Suprapubic skin (tissue), 4 donors: ENCODE data around the gene FBXW12. TPM values are rescaled to one million over a fixed set of nuclear protein-coding genes. Genes with fewer than 3 reads are reported as not detected.
A peak's percentile ranks its signal among the peaks of the same experiment; 100 is the strongest.

Source experiments
- DNase-seq, 2 donors: peaks; one replicate each; pipeline ENCODE4 v3.0.0-alpha.2; 2019; ENCODE audit warnings: low spot score in 2 of 2
- H3K27ac ChIP-seq: fragments of 200-600 bp; sonication (generic); one replicate; pipeline ENCODE4 v1.5.1; 2019
- H3K27me3 ChIP-seq: fragments of 200-600 bp; sonication (generic); one replicate; pipeline ENCODE4 v1.5.1; 2019
- H3K36me3 ChIP-seq: fragments of 200-600 bp; sonication (generic); one replicate; pipeline ENCODE4 v1.5.1; 2019
- H3K4me1 ChIP-seq: fragments of 200-600 bp; sonication (generic); one replicate; pipeline ENCODE4 v1.5.1; 2019
- H3K4me3 ChIP-seq: fragments of 200-600 bp; sonication (generic); one replicate; pipeline ENCODE4 v1.5.1; 2019; ENCODE audit warnings: mild to moderate bottlenecking
- H3K9me3 ChIP-seq: fragments of 200-600 bp; sonication (generic); one replicate; pipeline ENCODE4 v1.5.1; 2019
- EP300 ChIP-seq: sonication (generic); formaldehyde crosslinking; IDR thresholded peaks from one replicate; pipeline ENCODE4 v1.6.1; 2017; ENCODE audit warnings: antibody characterized with exemption
- POLR2A ChIP-seq, 2 donors: fragments of 450-650 bp; IDR thresholded peaks; one replicate each; pipeline ENCODE4 v1.6.1; 2017; ENCODE audit warnings: antibody characterized with exemption in 2 of 2, mild to moderate bottlenecking in 2 of 2, moderate library complexity in 2 of 2
- POLR2AphosphoS5 ChIP-seq, 3 donors: sonication (generic); formaldehyde crosslinking; IDR thresholded peaks; one replicate each; pipeline ENCODE4 v1.6.1; 2017; ENCODE audit warnings: antibody characterized with exemption in 3 of 3
- WGBS: methylation state at CpG from one replicate; pipeline ENCODE4 v1.1.5; 2018; 5-methylcytosine and 5-hydroxymethylcytosine counted together
- total RNA-seq, 4 donors: library from RNA; depleted of rRNA; stranded (reverse); fragments of >200 nt; gene quantifications; one replicate each; pipeline ENCODE4 v1.1.0, GENCODE V29; 2016
- TF ChIP-seq, protein P1 (sequence below), 2 donors: fragments of 200-600 bp in 1 of 2; fragments of 450-650 bp in 1 of 2; sonication (generic) in 1 of 2; IDR thresholded peaks; one replicate each; pipeline ENCODE4 v1.5.1; 2016 to 2019; ENCODE audit warnings: antibody characterized with exemption in 2 of 2, mild to moderate bottlenecking in 1 of 2, moderate library complexity in 1 of 2

FBXW12 gene
- total RNA-seq, 4 donors from 2014 or later: not detected

DNA sequence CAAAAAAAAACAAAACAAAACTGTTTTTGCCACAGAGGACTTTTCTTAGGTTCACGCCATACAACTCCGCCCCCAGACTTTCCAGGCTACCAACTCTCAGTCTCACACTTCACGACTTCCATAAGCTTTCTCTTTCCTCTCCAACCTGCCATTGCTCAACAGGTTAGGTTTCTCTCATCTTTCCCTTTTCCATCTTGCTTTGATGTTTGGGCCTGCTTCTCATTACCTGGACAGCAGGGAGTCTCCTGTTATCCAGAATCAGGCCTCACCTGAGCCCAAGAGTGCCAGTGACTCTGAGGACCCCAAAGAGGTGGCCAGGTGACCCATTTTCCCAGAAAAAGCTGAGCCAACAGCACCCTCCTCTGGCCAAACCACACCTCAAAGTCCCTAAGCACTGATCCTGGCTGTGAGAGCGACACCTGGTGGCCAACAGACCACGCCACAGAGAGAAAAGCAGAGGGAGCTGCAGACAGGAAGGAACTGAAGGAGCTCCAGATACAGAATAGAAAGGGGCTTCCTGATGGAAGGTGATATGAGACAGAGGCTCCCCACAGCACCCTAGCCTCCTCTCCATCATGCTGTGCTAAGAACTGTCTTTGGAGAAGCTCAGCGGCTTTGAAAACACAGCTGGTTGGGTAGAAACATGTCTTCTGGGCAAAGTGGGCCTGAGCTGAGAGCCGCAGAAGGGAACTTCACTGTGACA lies 63.9 kb downstream of the FBXW12 start:
- H3K4me1 ChIP-seq: peaks cover 69% of the 10 kb centered on the region
- WGBS: 38% methylated on average over 7 of the region's 7 CpGs
- H3K4me3 ChIP-seq: no peak overlapping the region
- DNase-seq: peak in 1 of 2 donors; percentile 93
- no peaks in the 10 kb centered on the region for H3K27me3 ChIP-seq
- H3K27ac ChIP-seq: peak overlapping the region; percentile 97
- H3K36me3 ChIP-seq: peaks cover 10% of the 10 kb centered on the region
- no peaks in the 10 kb centered on the region for H3K9me3 ChIP-seq
- TF ChIP-seq, protein P1, sequence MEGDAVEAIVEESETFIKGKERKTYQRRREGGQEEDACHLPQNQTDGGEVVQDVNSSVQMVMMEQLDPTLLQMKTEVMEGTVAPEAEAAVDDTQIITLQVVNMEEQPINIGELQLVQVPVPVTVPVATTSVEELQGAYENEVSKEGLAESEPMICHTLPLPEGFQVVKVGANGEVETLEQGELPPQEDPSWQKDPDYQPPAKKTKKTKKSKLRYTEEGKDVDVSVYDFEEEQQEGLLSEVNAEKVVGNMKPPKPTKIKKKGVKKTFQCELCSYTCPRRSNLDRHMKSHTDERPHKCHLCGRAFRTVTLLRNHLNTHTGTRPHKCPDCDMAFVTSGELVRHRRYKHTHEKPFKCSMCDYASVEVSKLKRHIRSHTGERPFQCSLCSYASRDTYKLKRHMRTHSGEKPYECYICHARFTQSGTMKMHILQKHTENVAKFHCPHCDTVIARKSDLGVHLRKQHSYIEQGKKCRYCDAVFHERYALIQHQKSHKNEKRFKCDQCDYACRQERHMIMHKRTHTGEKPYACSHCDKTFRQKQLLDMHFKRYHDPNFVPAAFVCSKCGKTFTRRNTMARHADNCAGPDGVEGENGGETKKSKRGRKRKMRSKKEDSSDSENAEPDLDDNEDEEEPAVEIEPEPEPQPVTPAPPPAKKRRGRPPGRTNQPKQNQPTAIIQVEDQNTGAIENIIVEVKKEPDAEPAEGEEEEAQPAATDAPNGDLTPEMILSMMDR (IDR thresholded peaks at IDR 0.05): peak; percentile 97 to 99
- no peak for TF ChIP-seq POLR2A (IDR thresholded peaks at IDR 0.05)

DNA sequence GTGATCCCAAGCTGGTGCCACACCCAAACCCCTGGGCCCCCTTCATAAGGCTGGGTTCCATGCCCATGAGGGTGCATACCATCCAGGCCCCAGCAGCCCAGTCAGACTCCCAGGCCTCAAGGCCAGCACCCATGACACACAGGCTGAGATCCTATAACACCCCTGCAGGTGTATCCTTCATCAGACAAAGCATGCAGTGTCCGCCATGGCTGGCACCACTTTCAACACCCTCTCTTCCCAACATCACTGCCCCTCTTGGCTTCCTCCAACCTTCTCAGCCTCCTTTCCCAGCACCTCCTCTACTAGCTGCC lies 64.4 kb downstream of the FBXW12 start:
- H3K4me3 ChIP-seq: no peak overlapping the region
- 0% methylated on average over 1 of the region's 1 CpG for WGBS
- TF ChIP-seq, protein P1 (IDR thresholded peaks at IDR 0.05): no peak
- TF ChIP-seq EP300: no peak
- TF ChIP-seq POLR2AphosphoS5 (IDR thresholded peaks at IDR 0.05): no peak
- no peak for TF ChIP-seq POLR2A (IDR thresholded peaks at IDR 0.05)
- H3K27ac ChIP-seq: peak overlapping the region; percentile 11
- H3K4me1 ChIP-seq: peaks cover 69% of the 10 kb centered on the region
- H3K27me3 ChIP-seq: no peaks in the 10 kb centered on the region
- no peaks in the 10 kb centered on the region for H3K9me3 ChIP-seq
- no peak for DNase-seq
- H3K36me3 ChIP-seq: peaks cover 10% of the 10 kb centered on the region

DNA sequence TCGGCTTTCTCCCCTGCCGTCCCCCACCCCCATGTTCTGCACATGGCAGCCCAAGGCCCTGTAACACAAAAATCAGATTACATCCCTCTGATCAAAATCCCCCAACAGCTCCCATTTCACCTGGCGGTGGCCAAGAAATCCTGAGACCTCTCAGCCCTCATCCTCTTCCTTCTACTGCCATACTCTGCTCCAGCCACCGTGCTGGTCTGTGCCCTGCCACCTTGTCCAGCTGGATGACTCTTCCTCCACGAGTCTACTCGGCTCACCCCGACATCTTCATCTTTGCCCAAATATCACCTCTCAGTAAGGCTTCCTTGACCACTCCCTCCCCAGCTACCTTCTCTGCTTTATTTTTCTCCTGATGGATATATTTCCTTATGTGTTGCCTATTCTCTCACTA lies 64.8 kb downstream of the FBXW12 start:
- Histone ChIP-seq H3K4me3 (no peak overlapping the region), H3K9me3 (no peaks in the 10 kb centered on the region), H3K27ac (peak overlapping the region; percentile 11), H3K36me3 (peaks cover 10% of the 10 kb centered on the region), H3K4me1 (peaks cover 69% of the 10 kb centered on the region), H3K27me3 (no peaks in the 10 kb centered on the region)
- TF ChIP-seq, protein P1 (IDR thresholded peaks at IDR 0.05): no peak
- no peak for TF ChIP-seq POLR2AphosphoS5 (IDR thresholded peaks at IDR 0.05)
- no peak for TF ChIP-seq POLR2A (IDR thresholded peaks at IDR 0.05)
- no peak for TF ChIP-seq EP300
- no peak for DNase-seq
- WGBS: 87% methylated on average over 7 of the region's 7 CpGs

DNA sequence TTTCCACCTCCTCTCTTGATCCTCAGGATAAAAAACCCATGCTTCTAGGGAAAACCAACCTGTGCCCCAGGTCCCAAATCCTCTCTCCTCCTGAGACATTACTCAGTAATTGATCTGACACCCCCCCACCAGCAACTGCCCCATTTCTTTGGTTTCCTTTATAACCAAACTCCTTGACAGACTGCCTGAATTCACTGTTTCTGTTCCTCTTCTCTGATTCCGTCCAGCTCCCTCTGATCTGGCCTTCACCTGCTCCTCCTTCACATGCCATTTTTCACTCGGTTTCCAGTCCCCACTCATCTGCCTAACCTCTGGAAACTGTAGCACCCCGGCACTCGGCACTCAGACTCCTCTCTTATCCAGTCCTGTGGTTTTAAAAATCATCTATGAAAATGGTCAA lies 65.8 kb downstream of the FBXW12 start:
- Histone ChIP-seq H3K4me1 (peaks cover 65% of the 10 kb centered on the region), H3K9me3 (no peaks in the 10 kb centered on the region), H3K4me3 (no peak overlapping the region), H3K27ac (no peak overlapping the region), H3K27me3 (no peaks in the 10 kb centered on the region), H3K36me3 (peaks cover 14% of the 10 kb centered on the region)
- TF ChIP-seq POLR2A (IDR thresholded peaks at IDR 0.05) (no peak), POLR2AphosphoS5 (IDR thresholded peaks at IDR 0.05) (no peak), EP300 (no peak)
- TF ChIP-seq, protein P1 (IDR thresholded peaks at IDR 0.05): no peak
- no peak for DNase-seq
- 75% methylated on average over 4 of the region's 4 CpGs for WGBS

DNA sequence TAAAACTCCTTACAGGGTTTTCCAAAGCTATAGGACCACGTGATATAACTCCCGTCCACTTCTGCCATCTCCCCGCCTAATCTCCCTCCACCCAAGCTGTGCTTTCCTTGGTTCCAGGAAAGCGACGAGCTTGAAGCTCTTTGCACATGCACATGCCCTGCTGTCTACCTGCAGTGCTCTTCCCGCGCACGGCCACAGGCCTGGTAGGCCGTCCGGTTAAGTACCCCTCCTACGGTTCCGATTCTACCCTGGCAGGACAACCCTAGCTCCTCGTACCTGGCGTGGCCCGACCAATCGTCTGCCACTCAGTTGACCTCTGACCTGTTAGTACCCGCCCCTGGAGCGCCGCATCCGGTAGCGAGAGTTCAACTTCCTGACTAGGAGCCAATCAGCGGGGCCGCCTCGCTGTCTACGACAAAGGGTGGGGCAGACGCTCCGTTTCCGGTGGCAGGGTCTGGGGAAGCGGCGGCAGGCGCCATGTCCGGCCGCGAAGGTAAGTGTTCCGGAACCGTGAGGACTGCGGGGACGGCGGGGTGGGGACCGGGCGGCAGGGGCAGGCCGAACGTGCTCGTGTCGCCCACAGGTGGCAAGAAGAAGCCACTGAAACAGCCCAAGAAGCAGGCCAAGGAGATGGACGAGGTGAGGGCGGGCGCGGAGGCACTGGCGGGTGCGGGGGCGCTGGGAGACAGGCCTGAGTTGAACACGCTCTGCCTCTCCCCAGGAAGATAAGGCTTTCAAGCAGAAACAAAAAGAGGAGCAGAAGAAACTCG lies 68.0 kb downstream of the FBXW12 start, which contains the start of the genes CCDC51 and TMA7:
TSS of gene CCDC51 (minus strand) at position 300 of the 770 bp plus-strand sequence. CDS start 4,991 bp downstream, outside the sequence.
TSS of gene TMA7 (plus strand) at position 438 of the 770 bp plus-strand sequence. CDS start at position 478, 40 bp downstream.
- 0% methylated on average over 39 of the region's 54 CpGs for WGBS
- peak; percentile 100 for DNase-seq
- TF ChIP-seq EP300 (no peak), POLR2A (IDR thresholded peaks at IDR 0.05) (peak; percentile 91 to 95), POLR2AphosphoS5 (IDR thresholded peaks at IDR 0.05) (peak; percentile 93 to 98 (median 95))
- TF ChIP-seq, protein P1 (IDR thresholded peaks at IDR 0.05): no peak

More for the DNA sequence above, 68.0 kb downstream of the FBXW12 start, which contains the start of the genes CCDC51 and TMA7:
- H3K36me3 ChIP-seq: peaks cover 22% of the 10 kb centered on the region
- H3K27ac ChIP-seq: peak within 1 kb of the TSS; percentile 97
- H3K4me1 ChIP-seq: peaks cover 45% of the 10 kb centered on the region
- H3K27me3 ChIP-seq: no peaks in the 10 kb centered on the region
- H3K9me3 ChIP-seq: no peaks in the 10 kb centered on the region
- peak within 1 kb of the TSS; percentile 90 for H3K4me3 ChIP-seq
